ENCODE measurements around the gene MRTFA. TPM values are rescaled to one million over a fixed set of nuclear protein-coding genes. Genes with fewer than 3 reads are reported as not detected.

The MRTFA gene
- total RNA-seq, 2 experiments from 2014 or later = 55.3 to 58.9 TPM

- Histone ChIP-seq H3K27me3 (ENCODE audit: control insufficient read depth in 1 of 2, insufficient read depth in 2 of 2, low read length in 2 of 2) (no peaks in the 10 kb centered on the region), H3K36me3 (ENCODE audit: insufficient read depth, low read length) (no peaks in the 10 kb centered on the region), H3K4me3 (ENCODE audit: low read length) (no peak overlapping the region), H3K27ac (ENCODE audit: low read depth in 1 of 2, low read length in 2 of 2) (no peak overlapping the region), H3K4me1 (ENCODE audit: insufficient read depth, low read length) (peaks cover 2% of the 10 kb centered on the region), H3K9me3 (ENCODE audit: control insufficient read depth in 1 of 2, insufficient read depth in 1 of 2, low read length in 2 of 2) (peaks cover 0 to 6% of the 10 kb centered on the region in 2 experiments)
- no peak for TF ChIP-seq CTCF (IDR thresholded peaks at IDR 0.05)
- no peak overlapping the region for H3K27ac Mint-ChIP-seq
- H3K4me3 Mint-ChIP-seq = no peak overlapping the region
- ChIA-PET POLR2A (interaction anchor here (0.6 kb wide), 1 partner anchor 34 kb away, joined by 3 read pairs; no protein-coding TSS in a partner anchor), CTCF (interaction anchor here (0.6 kb wide), 1 partner anchor 88 kb away, joined by 3 read pairs; no protein-coding TSS in a partner anchor)
- ATAC-seq (ENCODE audit: poor library complexity) (no peak), DNase-seq (no peak)
- peaks cover 38% of the 10 kb centered on the region for H3K36me3 Mint-ChIP-seq (ENCODE audit: low read depth)
- intact Hi-C loops (cut with DNase I, micrococcal nuclease) = no loop called here
- H3K4me1 Mint-ChIP-seq (ENCODE audit: low read depth) = peaks cover 36% of the 10 kb centered on the region
- no peaks in the 10 kb centered on the region for H3K27me3 Mint-ChIP-seq
- H3K9me3 Mint-ChIP-seq = no peaks in the 10 kb centered on the region
These were observed 68.7 kb downstream of the MRTFA start for GRCh38 chr22:40567626-40568328.

GRCh38 chr22:40567106-40567505, 69.4 kb downstream of the MRTFA start:
- H3K27ac Mint-ChIP-seq = no peak overlapping the region

GRCh38 chr22:40560994-40561515, 75.5 kb downstream of the MRTFA start:
- no peak overlapping the region for H3K4me3 ChIP-seq (ENCODE audit: low read length)
- Mint-ChIP-seq H3K36me3 (ENCODE audit: low read depth) (peaks cover 11% of the 10 kb centered on the region), H3K27ac (no peak overlapping the region), H3K4me3 (no peak overlapping the region), H3K4me1 (ENCODE audit: low read depth) (peaks cover 36% of the 10 kb centered on the region), H3K27me3 (no peaks in the 10 kb centered on the region), H3K9me3 (no peaks in the 10 kb centered on the region)
- CTCF ChIA-PET = no interaction called here
- ATAC-seq (ENCODE audit: poor library complexity) (no peak), DNase-seq (no peak)
- no peaks in the 10 kb centered on the region for H3K36me3 ChIP-seq (ENCODE audit: insufficient read depth, low read length)
- H3K27me3 ChIP-seq (ENCODE audit: control insufficient read depth in 1 of 2, insufficient read depth in 2 of 2, low read length in 2 of 2) = no peaks in the 10 kb centered on the region
- no peak for TF ChIP-seq CTCF (IDR thresholded peaks at IDR 0.05)
- intact Hi-C loops (cut with DNase I, micrococcal nuclease) = no loop called here
- no peaks in the 10 kb centered on the region for H3K9me3 ChIP-seq (ENCODE audit: control insufficient read depth in 1 of 2, insufficient read depth in 1 of 2, low read length in 2 of 2)
- H3K27ac ChIP-seq (ENCODE audit: low read depth in 1 of 2, low read length in 2 of 2) = no peak overlapping the region
- no peaks in the 10 kb centered on the region for H3K4me1 ChIP-seq (ENCODE audit: insufficient read depth, low read length)
- POLR2A ChIA-PET = no interaction called here

More at GRCh38 chr22:40567106-40567505, 69.4 kb downstream of the MRTFA start:
- Histone ChIP-seq H3K27me3 (ENCODE audit: control insufficient read depth in 1 of 2, insufficient read depth in 2 of 2, low read length in 2 of 2) (no peaks in the 10 kb centered on the region), H3K4me1 (ENCODE audit: insufficient read depth, low read length) (peaks cover 2% of the 10 kb centered on the region), H3K9me3 (ENCODE audit: control insufficient read depth in 1 of 2, insufficient read depth in 1 of 2, low read length in 2 of 2) (peaks cover 0 to 6% of the 10 kb centered on the region in 2 experiments), H3K36me3 (ENCODE audit: insufficient read depth, low read length) (no peaks in the 10 kb centered on the region), H3K27ac (ENCODE audit: low read depth in 1 of 2, low read length in 2 of 2) (no peak overlapping the region), H3K4me3 (ENCODE audit: low read length) (no peak overlapping the region)
- Mint-ChIP-seq H3K36me3 (ENCODE audit: low read depth) (peaks cover 32% of the 10 kb centered on the region), H3K4me1 (ENCODE audit: low read depth) (peaks cover 36% of the 10 kb centered on the region), H3K4me3 (no peak overlapping the region), H3K27me3 (no peaks in the 10 kb centered on the region), H3K9me3 (no peaks in the 10 kb centered on the region)
- ChIA-PET CTCF (no interaction called here), POLR2A (no interaction called here)
- TF ChIP-seq CTCF (IDR thresholded peaks at IDR 0.05) = no peak
- DNase-seq (no peak), ATAC-seq (ENCODE audit: poor library complexity) (no peak)
- intact Hi-C loops (cut with DNase I, micrococcal nuclease) = no loop called here

Data from CD4-positive, alpha-beta T cell (primary cell).